CD4-positive, alpha-beta T cell treated with Interferon gamma for 1 hour (primary cell): ENCODE results near the gene HDAC4.

Experiments
- DNase-seq: peaks from one replicate; pipeline ENCODE4 v3.0.0-alpha.2; 2020

HDAC4 gene

DNA sequence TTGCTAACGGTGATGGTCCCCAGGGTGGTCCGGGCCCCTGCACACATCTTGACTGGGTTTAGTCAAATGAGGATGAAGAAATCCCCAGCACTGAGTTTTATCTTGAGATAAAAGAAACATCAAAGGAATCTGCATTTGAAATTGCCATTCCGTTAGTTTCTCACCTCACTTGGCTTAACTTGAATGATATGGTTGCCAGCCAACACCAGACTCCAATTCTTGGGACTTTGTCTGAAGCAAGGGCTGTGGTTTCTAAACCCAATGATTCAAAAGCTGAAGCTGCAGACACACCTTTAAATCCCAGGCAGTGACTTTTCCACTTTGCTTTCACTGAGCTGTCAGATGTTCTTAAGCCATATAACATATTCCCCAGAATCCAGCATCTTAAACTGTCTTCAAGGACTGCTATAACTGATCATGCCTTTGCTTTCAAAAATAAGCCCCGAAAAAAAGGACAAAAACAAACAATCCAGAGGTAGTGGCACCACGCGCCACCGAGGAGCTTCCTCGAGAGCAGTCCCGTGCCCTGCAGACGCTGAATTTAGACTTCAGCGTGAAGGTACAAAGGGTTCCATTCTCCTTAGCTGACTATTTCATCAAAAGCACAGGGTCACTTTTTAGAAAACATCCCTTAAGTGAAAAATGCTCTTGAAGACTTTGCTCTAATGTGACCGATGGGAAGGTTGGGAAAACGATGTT, 189.3 kb downstream of the HDAC4 start:
- DNase-seq = no peak

GRCh38 chr2:239209783-239210182, 191.0 kb downstream of the HDAC4 start:
- DNase-seq = no peak

GRCh38 chr2:239208465-239209180, 192.2 kb downstream of the HDAC4 start:
- DNase-seq = no peak

GRCh38 chr2:239206851-239207250, 194.0 kb downstream of the HDAC4 start:
- no peak for DNase-seq

DNA sequence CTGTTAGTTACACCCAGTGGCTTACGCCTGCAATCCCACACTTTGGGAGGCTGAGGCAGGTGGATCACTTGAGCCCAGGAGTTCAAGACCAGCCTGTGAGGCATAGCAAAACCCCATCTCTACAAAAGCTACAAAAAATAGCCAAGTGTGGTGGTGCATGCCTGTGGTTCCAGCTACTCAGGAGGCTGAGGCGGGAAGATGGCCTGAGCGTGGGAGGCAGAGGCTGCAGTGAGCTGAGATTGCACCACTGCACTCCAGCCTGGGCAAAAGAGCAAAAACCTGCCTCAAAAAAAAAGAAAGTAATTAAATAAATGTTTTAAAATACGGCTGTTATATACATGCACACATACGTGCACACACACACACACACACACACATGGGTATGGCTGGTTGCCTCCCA, 194.8 kb downstream of the HDAC4 start:
- no peak for DNase-seq

GRCh38 chr2:239204876-239205468, 195.8 kb downstream of the HDAC4 start:
- no peak for DNase-seq

DNA sequence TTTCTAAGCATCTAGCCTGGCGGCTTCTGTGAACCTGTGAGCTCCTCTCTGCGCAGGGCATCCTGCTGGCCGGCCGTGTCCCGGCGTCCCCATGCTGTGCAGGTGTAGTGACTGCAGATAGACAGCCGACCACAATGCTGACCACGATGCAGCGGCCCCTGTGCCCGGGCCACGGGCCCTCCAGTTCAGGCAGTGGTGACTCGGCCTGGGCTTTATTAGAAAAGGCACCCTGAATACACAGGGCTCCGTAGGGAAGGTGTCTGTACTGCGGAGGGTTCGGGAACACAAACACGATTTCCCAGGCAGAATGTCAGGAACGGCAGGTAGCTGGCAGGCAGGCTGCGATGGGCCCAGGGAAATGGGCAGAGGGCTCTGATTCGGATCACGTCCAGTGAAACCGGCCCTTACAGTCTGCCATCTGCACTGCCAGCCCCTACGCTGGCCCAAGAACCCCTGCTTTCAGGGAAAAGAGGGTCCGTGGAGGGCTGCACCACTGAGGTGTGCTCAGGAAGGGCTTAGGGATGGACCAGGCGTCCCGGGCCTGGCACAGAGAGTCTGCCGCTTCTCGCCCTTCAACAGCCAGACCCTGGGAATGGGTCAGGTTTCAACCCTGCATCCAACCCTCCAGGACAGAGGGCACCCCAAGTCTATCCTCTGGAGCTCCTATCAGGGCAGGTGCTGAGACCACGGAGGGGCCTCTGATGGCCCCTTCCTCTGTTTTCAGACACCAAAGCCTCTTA, 196.5 kb downstream of the HDAC4 start:
- no peak for DNase-seq

GRCh38 chr2:239203443-239204135, 197.2 kb downstream of the HDAC4 start:
- no peak for DNase-seq

GRCh38 chr2:239202836-239203235, 198.0 kb downstream of the HDAC4 start:
- no peak for DNase-seq

GRCh38 chr2:239202343-239202742, 198.5 kb downstream of the HDAC4 start:
- DNase-seq = no peak

GRCh38 chr2:239201884-239202283, 198.9 kb downstream of the HDAC4 start:
- DNase-seq = no peak

DNA sequence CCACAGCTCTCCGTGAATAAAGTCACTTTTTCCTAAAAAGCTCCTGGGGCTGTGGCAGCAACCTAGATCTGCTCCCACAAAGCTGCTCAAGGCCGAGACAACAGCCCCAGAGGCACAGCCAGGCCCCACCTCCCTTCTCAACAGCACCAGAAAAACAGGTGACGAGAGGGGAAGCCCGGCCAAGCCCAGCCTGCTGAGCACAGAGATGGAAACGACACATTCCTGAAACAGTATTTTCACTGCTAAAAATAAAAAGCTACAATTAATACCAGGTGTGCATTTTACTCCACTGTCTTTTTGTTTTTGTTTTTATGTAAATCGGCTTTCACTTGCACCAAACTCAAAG, 199.3 kb downstream of the HDAC4 start:
- DNase-seq = no peak

DNA sequence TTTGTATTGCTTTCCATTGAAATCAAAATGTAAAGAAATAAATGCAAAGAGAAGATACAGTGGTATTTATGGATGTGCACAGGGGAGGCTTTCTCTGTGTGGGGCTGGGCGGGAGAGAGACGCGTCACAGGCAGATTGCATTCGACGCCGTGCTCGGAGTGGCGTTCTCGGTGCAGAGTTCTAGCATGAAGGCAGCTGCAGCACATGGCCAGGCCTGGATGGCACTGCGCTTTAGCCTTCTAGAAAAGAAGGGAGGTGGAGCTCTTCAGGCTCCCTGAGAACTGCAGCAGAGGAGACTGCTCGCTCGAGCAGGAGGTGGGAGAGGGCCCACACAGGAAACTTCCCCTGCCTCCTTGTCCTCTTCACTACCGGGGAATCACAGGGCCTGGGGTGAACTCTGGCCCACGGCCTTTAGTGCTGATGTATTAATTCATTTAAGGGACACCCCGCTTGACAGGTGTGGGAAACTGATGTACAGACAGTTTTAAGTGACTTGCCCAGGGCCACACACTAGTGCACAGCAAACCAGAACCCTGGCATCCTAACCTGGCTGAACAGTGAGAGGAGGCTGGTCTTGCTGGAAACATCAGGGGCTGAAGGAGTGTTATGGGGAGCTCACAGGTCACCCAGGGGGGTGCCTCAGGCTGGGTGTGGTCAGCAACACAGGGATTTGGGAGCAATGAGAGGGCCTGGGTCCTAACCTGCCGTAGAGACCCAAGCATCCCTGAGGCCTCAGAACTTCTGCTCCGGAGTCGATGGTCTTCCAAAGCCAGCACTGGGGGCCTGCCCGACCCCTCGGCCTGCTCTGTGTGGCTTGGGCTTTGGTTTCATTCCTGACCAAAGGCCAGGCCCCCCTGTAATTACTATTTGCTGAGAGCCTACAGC, 199.9 kb downstream of the HDAC4 start:
- DNase-seq = no peak

DNA sequence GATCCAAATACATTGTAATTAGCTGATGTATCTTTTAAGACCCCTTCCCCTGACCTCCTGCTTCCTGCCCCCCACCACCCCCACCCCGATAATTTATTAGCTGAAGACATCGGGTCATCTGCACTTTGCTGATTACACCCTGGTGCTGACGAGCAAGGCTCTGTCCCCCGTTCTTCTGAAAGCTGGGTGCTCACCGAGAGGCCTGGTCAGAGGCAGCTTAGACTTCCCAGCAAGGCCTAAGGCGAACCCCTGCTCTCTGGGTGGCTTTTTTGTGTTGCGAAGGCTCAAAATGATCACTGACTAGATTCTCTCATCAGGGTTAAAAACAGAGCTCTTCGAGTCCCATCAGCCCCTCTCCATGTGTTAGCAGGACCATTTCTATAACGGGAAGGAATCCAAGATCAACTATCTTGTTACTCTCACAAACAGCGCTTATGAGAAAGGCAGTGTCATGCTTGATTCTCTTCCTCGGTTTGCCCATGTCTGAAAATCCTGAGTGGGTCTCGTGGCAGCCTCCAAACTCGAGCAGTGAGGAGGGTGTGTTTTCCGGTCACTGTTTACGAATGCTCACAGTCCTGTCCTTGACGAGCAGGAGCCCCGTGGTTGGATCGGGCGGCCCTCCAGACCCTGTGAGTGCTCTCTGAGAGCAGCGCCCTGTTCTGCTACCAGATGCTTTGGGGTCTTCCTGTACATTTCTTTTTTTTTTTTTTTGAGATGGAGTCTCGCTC, 201.6 kb downstream of the HDAC4 start:
- DNase-seq = no peak

- no peak for DNase-seq
Observed at GRCh38 chr2:239198221-239198620, 202.6 kb downstream of the HDAC4 start.

DNA sequence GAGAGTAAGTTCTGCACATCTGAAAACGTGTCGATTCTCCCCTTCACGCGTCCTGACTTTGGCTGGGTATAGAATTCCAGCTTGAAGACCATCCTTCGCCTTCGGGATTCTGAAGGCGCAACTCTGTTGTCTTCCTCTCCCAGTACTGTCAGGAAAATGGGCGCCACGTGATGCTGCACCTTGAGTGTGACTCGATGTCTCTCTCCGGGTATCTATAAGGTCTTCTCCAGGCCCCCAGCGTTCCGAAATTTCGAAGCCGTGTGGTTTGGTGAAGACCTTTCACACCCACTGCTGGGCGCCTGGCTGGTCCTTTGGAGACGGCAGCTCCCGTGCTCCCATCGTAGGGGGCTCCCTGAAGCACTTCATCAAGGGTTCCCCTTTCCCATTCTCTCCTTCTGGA, 203.7 kb downstream of the HDAC4 start:
- DNase-seq = no peak

DNA sequence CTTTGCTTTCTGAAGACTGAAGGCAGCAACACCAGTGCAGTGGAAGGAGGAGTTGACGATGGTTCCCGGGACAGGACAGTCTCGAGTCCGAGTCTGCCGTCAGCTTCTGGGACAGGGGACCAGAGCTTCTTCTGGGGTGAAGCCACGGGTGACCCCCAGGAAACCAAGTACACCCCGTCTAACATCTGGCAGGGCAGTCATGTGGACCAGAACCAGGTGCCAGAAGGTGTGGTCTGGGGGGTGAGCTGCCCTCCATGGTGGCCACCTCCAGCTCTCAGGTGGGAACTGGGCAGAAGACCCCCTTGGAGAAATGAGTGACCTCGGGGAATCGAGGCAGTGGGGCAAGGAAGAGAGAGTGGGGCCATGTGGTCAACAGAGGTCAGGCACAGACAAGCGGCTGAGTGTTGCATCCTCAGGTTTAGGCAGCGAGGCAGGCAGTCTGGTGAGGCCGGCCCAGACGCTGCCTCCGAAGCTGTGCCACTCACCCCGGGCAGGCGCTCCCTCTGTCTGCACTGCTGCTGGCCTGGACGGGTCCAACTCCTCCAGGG, 204.3 kb downstream of the HDAC4 start:
- no peak for DNase-seq

GRCh38 chr2:239195992-239196391, 204.8 kb downstream of the HDAC4 start:
- no peak for DNase-seq

- DNase-seq = no peak
Observed at GRCh38 chr2:239195318-239195871, 205.4 kb downstream of the HDAC4 start.

GRCh38 chr2:239194731-239195317, 206.0 kb downstream of the HDAC4 start:
- DNase-seq = no peak
